GM21390 (cell line): ENCODE results near the gene CYP2C9.
A peak's percentile ranks its signal among the peaks of the same experiment; 100 is the strongest.
"Not testable (repeated sequence)": the region's sequence is repeated elsewhere in the genome, so short reads cannot be mapped to it uniquely, and the experiment has no call there.

ENCODE experiments used
- ATAC-seq: cut with Tn5 transposase; IDR thresholded peaks from one replicate; pipeline ENCODE4 v1.9.1; 2021; ENCODE audit not compliant: unreplicated experiment

CYP2C9 gene

DNA sequence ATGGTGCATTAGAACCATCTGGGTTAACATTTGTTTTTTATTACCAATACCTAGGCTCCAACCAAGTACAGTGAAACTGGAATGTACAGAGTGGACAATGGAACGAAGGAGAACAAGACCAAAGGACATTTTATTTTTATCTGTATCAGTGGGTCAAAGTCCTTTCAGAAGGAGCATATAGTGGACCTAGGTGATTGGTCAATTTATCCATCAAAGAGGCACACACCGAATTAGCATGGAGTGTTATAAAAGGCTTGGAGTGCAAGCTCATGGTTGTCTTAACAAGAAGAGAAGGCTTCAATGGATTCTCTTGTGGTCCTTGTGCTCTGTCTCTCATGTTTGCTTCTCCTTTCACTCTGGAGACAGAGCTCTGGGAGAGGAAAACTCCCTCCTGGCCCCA is at the start of gene CYP2C9:
CYP2C9 (plus strand) TSS at position 276 of the 400 bp plus-strand sequence; CDS start at position 301, 25 bp downstream.
- no peak for ATAC-seq

DNA sequence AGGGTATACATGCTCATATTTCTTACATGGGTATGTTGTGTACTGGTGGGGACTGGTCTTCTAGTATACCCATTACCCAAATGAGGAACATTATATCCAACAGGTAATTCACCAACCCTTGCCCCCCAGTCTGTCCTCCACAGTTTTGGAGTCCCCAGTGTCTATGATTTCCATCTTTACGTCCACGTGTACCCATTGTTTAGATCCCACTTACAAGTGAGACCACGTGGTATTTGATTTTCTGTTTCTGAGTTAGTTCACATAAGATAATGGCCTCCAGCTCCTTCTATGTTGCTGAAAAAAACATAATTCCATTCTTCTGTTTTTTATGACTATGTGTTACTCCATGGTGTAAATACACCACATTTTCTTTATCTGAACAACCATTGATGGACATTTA is 49.3 kb upstream of the CYP2C9 start:
- no peak for ATAC-seq

GRCh38 chr10:94890264-94891022 is 48.0 kb upstream of the CYP2C9 start:
- ATAC-seq: no peak

- ATAC-seq: not testable (repeated sequence)
Observed at GRCh38 chr10:94898414-94898813, 40.0 kb upstream of the CYP2C9 start.

DNA sequence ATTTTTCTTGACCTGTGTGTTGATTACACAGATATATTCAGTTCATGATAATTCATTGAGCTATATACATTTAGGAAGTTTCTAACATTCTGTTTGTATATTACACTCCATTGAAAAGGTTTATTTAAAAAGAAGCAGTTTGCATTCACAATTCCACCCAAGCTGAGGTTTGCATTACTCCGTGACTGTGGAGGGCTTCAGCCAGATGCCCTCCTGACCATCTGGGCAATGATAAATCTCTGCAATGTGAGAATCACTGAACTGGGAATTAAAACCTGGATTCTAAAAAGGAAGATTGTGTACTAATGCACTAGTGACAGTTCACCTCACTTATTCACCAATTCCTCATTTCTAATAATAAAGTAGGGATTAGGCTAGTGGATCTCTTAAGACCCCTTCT is 36.4 kb upstream of the CYP2C9 start:
- no peak for ATAC-seq

DNA sequence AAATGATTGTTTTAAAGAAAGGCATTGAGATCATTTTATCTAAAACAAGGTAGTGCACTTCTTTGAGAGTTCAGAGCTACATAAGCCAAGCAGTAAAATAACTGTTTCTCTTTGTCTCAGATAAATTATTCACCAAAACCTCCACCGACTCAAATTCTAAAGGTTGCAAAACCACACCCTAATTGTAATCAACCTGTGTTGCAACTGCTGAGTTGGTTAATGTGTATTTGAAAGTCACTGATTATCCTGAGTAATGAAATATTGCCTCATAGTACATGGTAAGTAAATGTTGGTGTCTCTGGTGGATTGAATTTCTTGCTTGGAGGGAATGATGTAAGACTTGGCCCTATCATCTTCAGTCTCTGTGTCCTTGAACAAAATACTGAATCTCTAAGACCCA is 35.9 kb upstream of the CYP2C9 start:
- no peak for ATAC-seq

DNA sequence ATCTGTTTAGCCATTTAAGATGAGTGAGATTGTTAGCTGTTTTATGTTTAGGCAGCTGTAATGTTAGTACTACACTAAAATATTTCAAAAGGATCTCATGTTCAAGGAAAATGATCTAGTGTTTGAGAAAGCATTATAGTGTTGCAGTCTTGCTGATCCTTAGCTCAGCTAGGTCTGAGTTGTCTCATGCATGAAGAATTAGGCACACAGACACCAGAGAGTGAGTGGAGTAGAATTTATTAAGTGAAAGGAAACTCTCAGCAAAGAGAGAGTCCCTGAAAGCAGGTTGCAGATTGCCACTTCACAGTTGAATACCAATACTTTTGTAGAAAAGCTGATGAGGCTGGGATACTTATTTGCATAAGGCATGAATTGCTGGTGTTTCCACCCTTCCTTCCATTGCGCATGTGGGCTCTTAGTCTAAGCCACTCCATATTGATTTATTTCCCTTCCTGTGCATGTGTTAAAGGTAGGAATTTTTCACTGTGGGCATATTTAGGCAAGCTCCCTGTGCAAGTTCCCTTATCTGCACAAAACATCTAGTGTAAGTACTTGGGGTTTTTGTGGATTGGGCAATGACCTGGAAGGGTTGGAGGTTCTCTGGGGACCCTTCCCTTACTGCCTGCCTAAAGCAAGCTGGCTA is 33.8 kb upstream of the CYP2C9 start:
- not testable (repeated sequence) for ATAC-seq

- no peak for ATAC-seq
Observed at GRCh38 chr10:94916423-94916822, 22.0 kb upstream of the CYP2C9 start.

DNA sequence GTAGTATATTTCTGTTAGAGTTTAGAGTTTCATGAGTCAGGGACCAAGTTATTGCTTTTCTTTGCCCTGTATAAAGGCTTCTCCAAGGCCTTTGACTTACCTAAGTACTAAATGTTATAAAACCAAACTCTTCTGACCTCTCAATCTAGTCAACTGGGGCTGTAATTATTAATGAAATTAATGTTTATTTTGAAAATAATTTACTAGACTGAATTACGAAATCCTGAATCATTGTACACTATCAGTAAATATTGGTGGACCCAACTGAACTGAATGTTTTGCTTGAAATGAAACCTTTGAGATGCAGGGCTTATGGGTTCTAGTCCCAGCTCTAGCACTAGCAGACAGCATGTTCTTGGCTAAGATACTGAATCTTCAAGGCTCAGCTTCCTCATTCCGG is 1.7 kb upstream of the CYP2C9 start:
- ATAC-seq: no peak

DNA sequence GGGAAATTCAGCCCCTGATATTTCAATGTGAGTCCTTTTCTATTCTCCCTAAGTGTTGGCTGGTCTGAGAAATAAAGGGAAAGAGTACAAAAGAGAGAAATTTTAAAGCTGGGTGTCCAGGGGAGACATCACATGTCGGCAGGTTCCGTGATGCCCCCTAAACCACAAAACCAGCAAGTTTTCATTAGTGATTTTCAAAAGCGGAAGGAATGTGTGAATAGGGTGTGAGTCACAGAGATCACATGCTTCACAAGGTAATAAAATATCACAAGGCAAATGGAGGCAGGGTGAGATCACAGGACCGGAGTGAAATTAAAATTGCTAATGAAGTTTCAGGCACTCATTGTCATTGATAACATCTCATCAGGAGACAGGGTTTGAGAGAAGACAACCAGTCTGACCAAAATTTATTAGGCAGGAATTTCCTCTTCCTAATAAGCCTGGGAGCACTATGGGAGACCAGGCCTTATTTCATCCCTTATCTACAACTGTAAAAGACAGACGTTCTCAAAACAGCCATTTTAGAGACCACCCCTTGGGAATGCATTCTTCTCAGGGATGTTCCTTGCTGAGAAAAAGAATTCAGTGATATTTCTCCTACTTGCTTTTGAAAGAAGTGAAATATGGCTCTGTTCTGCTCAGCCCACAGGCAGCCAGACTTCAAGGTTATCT is 5.1 kb downstream of the CYP2C9 start:
- not testable (repeated sequence) for ATAC-seq

DNA sequence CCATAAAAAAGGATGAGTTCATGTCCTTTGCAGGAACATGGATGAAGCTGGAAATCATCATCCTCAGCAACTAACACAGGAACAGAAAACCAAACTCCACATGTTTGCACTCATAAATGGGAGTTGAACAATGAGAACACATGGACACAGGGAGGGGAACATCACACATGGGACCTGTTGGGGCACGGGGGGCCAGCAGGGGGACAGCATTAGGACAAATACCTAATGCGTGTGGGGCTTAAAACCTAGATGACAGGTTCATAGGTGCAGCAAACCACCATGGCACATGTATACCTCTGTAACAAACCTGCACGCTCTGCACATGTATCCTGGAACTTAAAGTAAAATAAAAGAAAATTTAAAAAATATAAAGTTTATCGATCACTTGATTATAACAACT is 7.7 kb downstream of the CYP2C9 start:
- ATAC-seq: not testable (repeated sequence)

GRCh38 chr10:94963901-94964300 is 25.4 kb downstream of the CYP2C9 start:
- peak; percentile 64 for ATAC-seq

- no peak for ATAC-seq
Observed at GRCh38 chr10:94983555-94983954, 45.1 kb downstream of the CYP2C9 start.

DNA sequence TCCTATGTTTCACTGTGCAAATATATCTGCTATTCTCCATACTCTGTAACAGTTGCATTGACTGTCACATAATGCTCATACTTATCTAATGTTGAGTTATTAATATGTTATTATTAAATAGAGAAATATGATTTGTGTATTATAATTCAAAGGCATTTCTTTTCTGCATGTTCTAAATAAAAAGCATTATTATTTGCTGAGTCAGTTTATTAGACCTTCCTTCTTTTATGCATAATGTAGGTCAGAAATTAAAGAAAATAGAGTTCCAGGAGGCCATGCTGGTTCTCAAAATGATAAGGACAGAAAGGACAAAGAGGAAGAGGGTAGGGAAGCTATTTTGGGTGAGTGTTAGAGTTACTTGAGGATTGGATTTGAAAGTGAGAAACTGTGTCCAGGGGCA is 50.7 kb downstream of the CYP2C9 start:
- no peak for ATAC-seq

GRCh38 chr10:94991243-94991888 is 52.9 kb downstream of the CYP2C9 start:
- ATAC-seq: no peak

DNA sequence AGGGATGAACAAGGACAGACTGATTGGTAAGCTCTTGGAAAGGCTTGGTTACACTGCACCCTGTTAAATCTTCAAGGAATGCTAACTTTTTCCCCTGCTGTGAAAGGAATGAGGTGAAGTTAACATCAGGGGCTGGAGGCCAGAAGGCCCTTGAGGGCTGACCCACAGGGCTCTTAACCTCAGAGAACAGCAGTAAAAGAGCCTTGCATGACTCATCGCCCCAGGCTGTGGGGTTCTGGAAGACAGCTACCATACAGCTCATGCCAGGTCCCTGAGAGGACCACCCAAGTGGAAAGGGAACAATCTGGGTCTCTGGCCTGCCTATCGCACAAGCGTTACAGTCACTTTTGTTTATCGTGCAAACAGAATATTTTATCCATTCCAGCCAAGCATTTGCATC is 54.4 kb downstream of the CYP2C9 start:
- no peak for ATAC-seq

GRCh38 chr10:94997741-94998174 is 59.3 kb downstream of the CYP2C9 start:
- ATAC-seq: no peak

GRCh38 chr10:95026461-95026860 is 88.0 kb downstream of the CYP2C9 start:
- no peak for ATAC-seq

GRCh38 chr10:95031656-95032055 is 93.2 kb downstream of the CYP2C9 start:
- ATAC-seq: no peak

GRCh38 chr10:95034401-95034800 is 95.9 kb downstream of the CYP2C9 start:
- ATAC-seq: no peak
